ENCODE data around the gene TGFB1. TPM values are rescaled to one million over a fixed set of nuclear protein-coding genes. Genes with fewer than 3 reads are reported as not detected.

Gene TGFB1
- polyA plus RNA-seq, 3 donors = 24.4 to 35.0 (median 32.8) TPM

- DNase-seq (ENCODE audit: extremely low read depth in 1 of 11, low read depth in 9 of 11, low spot score in 4 of 11) = no peak
Measured at GRCh38 chr19:41328157-41328841, 25.4 kb downstream of the TGFB1 start.

- DNase-seq (ENCODE audit: extremely low read depth in 1 of 11, low read depth in 9 of 11, low spot score in 4 of 11) = no peak
Measured at GRCh38 chr19:41327576-41328156, 26.1 kb downstream of the TGFB1 start.

GRCh38 chr19:41327076-41327575 lies 26.6 kb downstream of the TGFB1 start:
- no peak for DNase-seq (ENCODE audit: extremely low read depth in 1 of 11, low read depth in 9 of 11, low spot score in 4 of 11)

- DNase-seq (ENCODE audit: extremely low read depth in 1 of 11, low read depth in 9 of 11, low spot score in 4 of 11) = no peak
Measured at GRCh38 chr19:41325947-41326706, 27.6 kb downstream of the TGFB1 start.

GRCh38 chr19:41325640-41325946 lies 28.1 kb downstream of the TGFB1 start:
- no peak for DNase-seq (ENCODE audit: extremely low read depth in 1 of 11, low read depth in 9 of 11, low spot score in 4 of 11)

GRCh38 chr19:41324921-41325639 lies 28.6 kb downstream of the TGFB1 start:
- no peak for DNase-seq (ENCODE audit: extremely low read depth in 1 of 11, low read depth in 9 of 11, low spot score in 4 of 11)

GRCh38 chr19:41324231-41324702 lies 29.5 kb downstream of the TGFB1 start:
- DNase-seq (ENCODE audit: extremely low read depth in 1 of 11, low read depth in 9 of 11, low spot score in 4 of 11) = no peak

GRCh38 chr19:41323430-41324125 lies 30.1 kb downstream of the TGFB1 start:
- no peak for DNase-seq (ENCODE audit: extremely low read depth in 1 of 11, low read depth in 9 of 11, low spot score in 4 of 11)

GRCh38 chr19:41323023-41323422 lies 30.7 kb downstream of the TGFB1 start:
- DNase-seq (ENCODE audit: extremely low read depth in 1 of 11, low read depth in 9 of 11, low spot score in 4 of 11) = no peak

GRCh38 chr19:41322451-41322850 lies 31.3 kb downstream of the TGFB1 start:
- no peak for DNase-seq (ENCODE audit: extremely low read depth in 1 of 11, low read depth in 9 of 11, low spot score in 4 of 11)

- DNase-seq (ENCODE audit: extremely low read depth in 1 of 11, low read depth in 9 of 11, low spot score in 4 of 11) = no peak
Measured at GRCh38 chr19:41321600-41322270, 32.0 kb downstream of the TGFB1 start.

GRCh38 chr19:41321204-41321599 lies 32.5 kb downstream of the TGFB1 start:
- DNase-seq (ENCODE audit: extremely low read depth in 1 of 11, low read depth in 9 of 11, low spot score in 4 of 11) = no peak

GRCh38 chr19:41320568-41320967 lies 33.2 kb downstream of the TGFB1 start:
- DNase-seq (ENCODE audit: extremely low read depth in 1 of 11, low read depth in 9 of 11, low spot score in 4 of 11) = no peak

- DNase-seq (ENCODE audit: extremely low read depth in 1 of 11, low read depth in 9 of 11, low spot score in 4 of 11) = no peak
Measured at GRCh38 chr19:41320185-41320518, 33.6 kb downstream of the TGFB1 start.

GRCh38 chr19:41319500-41320184 lies 34.1 kb downstream of the TGFB1 start:
- DNase-seq (ENCODE audit: extremely low read depth in 1 of 11, low read depth in 9 of 11, low spot score in 4 of 11) = no peak

- DNase-seq (ENCODE audit: extremely low read depth in 1 of 11, low read depth in 9 of 11, low spot score in 4 of 11) = no peak
Measured at GRCh38 chr19:41318696-41319499, 34.8 kb downstream of the TGFB1 start.

GRCh38 chr19:41316306-41316920 lies 37.3 kb downstream of the TGFB1 start:
- DNase-seq (ENCODE audit: extremely low read depth in 1 of 11, low read depth in 9 of 11, low spot score in 4 of 11) = no peak

Data from renal cortex interstitium (tissue), 11 donors.